ENCODE measurements around the gene IGFBP5.
A peak's percentile ranks its signal among the peaks of the same experiment; 100 is the strongest.

Gene IGFBP5

DNA sequence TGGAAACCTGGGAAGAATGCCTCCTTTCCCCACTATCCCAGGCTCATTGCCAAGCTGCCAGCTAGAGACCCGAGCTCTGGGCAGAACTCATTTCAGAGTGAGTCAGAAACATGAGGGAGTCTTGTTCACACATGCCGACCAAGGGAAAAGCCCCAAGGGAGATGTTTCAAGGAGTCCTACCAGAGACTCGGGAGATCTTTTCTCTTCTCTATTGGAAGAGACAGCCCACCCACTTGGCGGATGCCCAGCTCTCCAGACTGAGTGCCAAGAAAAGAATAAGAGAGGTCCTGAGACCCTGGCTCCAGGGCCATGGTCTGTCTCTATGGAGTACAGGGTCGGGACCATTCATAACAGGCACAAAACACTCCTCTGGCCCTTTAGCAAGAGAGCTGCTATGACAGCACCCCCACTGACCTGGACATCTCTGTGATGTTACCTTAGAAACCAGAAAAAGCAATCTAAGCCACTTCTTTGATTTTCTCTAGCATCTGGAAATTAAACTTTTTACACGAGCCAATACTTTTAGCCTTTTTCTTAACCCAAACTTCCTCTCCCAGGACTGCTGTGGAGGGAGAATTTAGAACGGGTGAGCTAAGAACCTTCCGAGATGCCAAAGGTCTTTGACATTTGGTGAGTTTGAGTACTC lies 18.5 kb upstream of the IGFBP5 start:
- no peak for DNase-seq

DNA sequence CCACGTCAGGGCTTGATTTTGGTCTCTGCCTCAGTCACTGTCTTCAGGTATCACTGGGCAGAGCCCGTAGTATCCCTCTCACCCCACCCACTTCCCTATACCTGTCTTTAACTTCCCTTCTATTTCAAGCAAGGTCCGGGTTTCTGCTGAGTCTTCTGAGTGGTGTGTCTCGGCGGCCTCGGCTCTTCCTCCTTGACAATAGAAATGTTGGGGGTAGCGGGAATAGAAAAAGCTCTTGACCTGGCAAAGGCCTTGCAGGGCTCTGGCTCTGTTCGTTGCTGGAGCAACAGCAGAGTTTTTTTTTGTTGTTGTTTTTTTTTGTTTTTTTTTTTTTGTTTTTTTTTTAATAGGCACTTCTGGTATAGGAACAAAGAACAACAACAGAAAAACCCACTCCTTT lies 16.0 kb upstream of the IGFBP5 start:
- DNase-seq = no peak

DNA sequence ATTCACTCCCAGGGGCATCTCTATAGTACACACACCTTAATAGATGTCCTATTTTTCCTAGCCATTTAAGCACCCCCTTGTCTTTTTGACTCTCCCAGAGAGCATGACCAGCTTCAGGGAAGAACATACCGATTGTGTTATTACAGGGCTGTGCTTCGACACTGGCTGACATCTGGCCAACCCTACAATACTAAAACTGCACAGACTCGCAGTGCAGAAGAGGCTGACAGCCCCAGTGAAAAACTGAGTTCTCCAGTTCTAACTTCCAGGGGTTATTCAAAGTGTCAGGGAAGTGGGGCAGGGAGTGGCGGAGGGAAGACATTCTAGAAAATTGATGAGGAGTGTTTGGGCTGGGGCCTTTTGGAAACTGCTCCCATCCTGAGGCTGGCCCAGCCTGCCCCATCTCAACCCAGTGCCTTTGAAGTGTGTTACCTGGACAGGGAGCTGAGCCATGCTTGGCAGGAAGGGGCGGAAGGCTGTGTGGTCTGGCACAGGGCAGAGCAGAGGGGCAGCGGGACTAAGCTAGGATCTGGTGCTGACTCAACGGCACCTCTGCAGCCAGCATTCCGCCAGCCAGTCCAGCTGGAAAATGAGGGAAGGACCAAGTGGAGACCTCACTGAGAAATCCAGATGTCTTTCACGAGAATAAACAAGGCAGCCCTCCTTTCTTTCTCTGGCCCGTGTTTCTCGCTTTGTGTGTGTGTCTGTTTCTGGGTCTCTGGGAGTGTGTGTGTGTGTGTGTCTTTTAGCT lies 15.4 kb upstream of the IGFBP5 start:
- DNase-seq = no peak

DNA sequence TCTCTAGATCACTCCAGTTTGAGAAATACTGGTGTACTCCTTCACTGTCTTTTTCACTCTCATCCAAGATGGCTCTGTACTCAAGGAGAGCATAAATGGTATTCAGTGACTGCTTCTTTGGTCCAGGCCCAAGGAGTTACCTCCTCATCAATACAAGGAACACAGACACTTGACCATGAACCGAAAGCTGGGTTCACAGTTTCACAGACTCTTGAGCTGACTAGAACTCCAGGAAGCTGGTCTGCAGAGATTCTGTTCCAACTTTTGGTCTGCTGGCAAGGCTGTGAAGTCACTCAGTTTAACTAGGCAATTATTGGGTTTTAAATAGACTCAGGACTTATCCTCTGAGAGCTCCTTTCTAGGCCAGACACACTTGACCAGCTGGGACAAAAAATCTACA lies 7.4 kb upstream of the IGFBP5 start:
- DNase-seq = no peak

DNA sequence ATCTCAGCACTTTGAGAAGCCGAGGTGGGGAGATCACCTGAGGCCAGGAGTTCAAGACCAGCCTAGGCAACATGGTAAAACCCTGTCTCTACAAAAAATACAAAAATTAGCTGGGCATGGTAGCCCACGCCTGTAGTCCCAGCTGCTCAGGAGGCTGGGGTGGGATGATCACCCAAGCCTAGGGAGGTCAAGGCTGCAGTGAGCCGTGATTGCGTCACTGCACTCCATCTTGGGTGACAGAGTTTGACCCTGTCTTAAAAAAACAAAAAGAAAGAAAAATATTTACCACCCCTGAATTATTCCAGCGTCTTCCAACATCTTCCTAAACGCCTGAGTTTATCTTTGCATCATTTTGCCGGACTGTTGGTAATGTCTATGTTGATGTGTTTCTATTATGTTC lies 6.2 kb upstream of the IGFBP5 start:
- DNase-seq = no peak

DNA sequence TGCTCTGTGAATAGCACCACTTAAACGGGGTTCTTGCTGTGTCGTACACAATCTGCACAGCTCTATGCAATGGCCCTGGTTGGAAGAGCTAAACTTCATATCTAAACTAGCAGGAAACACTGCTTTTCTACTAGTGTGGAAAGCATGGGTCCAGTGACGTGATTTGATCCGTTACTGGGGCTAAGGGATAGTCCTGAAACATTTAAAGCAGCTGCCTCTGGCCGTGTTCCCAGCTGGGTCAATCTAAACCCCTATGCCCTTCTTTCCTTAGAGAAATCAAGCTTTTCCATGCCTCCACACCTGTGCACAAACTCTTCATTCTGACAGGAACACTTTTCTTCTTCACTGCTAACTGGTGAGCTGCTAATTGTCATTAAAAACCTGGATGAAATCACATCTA lies 5.4 kb upstream of the IGFBP5 start:
- no peak for DNase-seq

DNA sequence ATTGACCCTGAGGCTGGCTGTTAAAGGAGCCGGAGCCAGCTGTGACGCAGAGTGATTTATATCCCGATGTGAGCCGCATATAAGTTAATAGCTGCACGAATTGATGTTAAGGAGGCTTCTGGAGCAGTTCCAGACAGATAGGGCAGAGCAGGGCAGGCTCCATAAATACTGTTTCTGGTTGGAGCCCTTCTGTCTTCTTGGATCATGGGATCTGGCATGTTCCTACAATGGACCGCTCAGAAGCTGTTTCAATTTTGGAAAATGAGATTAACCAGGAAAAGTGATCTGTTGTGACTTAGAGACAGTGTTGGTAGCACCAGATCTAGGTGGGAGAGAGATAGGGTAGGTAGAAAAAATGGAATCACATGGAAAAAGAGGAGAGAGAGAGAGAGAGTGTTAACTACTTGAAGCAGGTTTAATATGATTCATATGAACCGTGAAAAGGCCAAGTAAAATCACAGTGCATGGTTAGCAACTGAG lies 4.8 kb upstream of the IGFBP5 start:
- no peak for DNase-seq

DNA sequence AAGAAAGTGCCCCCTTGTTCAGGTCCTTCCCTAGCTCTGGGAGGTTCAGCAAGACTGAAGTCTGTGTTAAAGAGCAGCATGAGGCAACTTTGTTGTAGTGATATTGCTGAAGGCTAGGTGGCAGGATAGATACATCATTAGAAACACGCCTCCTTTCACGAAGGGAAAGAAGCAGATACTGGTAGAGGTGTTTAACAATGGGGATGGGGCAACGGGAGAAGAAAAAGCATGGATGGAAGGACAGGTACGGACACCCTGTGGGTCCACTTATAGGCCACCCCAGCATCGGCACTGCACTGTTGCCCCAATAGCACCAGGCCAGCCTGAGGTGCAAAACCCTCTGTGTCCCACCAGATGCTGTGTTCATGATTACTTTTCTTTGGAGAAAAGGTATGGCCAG lies 3.5 kb upstream of the IGFBP5 start:
- peak; percentile 68 for DNase-seq

DNA sequence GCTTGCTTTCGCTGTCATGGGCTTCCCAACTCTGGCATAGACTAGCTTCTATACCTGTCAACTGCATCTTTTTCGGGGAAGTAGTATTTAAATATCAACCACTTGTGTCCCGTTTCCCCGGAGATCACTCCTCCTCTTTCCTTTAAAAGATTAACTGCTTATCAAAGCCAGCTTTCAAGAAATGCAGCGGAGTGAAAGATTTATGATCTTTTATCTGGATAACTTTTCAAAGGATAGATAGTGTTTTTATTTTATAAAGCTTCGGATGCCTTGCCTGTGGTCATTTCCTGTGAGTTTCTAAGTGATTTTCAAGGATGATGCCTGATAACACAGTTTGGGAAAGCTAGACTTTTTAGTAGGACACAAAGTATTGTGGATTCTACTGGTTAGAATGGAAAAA lies 2.9 kb upstream of the IGFBP5 start:
- DNase-seq = no peak

DNA sequence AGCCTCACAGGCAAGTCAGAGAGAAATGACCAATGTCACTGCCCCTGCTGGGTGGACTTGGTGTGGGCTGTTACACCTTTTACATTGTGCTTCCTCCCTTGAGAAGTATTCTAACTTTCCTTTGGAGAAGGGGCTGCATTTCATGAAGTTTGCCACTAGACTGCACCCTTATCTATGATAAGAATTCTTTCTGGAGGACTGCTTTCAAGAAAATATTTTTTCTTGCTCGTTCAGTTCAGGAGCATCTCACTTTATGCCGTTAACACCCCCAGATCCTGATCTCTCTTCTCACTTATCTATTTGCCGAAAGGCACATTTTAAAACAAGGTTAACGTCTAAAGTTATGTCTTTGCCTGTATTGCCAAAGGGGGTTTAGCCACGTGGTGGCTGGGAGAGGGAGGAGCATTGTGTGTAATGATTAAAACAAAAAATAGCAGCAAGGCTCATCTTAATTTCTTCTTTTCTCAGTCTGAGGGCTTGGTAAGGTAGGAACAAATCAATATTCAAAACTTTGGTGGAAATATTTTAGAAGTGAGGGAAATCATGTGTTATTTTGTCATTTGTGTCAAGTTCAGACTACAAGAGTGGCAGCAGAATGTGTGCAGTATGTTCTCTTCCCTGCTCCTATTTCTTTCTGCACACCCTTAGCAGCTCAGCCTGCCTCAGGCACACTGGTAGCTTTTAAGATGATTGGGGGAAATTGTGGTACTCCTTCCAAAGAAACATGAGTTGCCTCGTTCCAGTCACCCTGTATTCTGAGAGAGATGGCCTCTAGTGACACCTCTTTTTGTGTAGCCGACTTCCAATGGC lies 1.6 kb upstream of the IGFBP5 start:
- DNase-seq = no peak

DNA sequence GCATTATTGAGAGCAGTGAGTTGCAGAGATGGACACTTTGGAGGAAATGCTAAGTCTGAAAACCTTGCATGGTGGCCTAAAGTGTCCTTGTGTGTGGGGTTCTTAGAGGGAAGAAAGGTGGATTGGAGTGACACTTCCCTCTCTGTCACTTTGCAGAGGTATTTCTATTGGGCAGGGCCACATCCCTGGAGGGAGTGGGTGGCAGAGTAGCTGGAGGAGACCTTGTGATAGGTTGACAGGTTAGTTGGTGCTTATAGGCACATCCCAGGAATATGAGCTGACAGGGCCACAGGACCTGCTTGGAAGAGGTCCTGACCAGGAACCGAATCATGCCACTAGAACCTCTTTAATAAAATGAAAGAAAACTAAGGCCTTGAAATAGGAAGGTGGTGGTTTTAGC lies 972 bp upstream of the IGFBP5 start:
- DNase-seq = no peak

DNA sequence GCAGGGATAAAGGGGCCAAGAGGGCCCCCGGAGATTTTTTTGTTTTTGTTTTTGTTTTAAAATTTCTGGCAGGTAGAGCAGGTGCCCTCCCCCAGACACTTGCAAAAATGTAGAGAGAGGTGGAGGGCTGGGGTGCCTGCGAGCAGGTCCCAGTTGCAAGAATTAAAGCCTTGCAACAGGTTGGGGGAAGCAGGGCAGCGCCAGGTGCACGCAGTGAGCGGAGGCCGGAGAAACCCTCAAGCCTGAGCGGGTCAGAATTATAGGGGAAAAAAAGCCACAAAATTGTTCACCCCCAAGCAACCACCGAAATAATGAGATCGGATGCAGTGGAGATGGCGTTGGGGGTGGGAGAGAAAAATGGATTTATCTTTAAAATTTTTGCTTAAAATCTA lies 527 bp downstream of the IGFBP5 start:
- no peak for DNase-seq

DNA sequence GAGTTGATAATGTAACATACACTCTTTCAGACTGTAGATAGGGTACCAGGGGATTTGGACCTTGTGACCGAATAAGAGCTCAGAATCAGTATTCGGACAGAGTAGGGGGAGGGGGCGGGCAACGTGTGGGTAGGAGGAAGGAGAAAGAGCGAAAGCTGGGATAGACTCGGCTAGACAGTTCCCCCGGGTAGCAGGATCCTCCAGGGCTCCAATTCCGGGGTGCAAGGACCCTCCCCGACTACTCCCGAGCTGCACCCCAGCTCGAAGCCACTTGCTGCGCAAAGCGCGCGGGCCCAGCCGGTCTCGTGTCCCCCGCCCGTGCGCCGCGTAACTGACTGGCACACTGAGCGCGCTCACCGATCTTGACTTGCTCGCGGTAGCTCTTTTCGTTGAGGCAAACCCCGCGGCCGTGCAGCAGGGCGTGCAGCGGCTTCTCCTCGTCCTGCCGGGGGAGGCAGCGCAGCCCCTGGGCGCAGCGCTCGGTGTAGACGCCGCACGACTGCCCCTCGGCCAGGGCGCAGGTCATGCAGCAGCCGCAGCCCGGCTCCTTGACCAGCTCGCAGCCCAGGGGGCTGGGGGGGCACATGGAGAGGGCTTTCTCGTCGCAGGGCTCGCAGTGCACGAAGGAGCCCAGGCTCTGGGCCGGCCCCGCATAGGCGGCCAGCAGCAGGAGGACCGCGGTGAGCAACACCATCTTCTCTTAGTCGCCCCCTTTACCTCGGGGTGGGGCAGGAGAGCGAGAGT lies 1.1 kb downstream of the IGFBP5 start:
- peak; percentile 66 for DNase-seq

DNA sequence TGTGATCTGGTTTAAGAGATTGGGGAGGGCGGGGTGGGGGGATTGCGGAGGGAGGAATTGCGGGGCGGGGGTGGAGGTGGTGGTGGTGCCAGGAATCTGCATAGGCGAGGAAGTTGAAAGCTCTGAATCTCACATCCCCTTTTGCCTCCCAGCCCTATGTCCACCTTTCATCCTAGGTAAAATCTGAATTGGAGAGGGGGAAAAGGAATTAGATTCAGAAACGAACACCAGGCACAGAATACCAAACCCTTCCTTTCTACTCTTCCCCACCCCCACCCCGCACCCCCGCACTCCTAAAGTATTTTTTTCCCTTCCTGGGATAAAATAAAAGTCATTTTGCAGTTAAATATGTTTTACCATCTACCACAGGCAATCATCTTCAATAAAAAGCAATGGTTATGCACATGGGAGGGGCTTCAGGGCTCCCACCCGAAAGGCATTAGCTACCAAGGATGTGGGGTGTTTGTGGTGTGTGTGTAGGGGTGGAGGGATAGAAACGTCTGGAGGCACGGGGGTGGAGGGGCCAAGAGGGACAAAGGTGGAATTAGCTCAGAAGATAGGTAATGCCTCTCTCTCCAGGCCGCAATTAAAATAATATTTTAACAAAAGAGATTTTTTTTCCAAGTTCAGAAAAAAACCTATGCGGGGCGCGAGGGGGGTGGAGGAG lies 1.8 kb downstream of the IGFBP5 start:
- DNase-seq = peak; percentile 66

DNA sequence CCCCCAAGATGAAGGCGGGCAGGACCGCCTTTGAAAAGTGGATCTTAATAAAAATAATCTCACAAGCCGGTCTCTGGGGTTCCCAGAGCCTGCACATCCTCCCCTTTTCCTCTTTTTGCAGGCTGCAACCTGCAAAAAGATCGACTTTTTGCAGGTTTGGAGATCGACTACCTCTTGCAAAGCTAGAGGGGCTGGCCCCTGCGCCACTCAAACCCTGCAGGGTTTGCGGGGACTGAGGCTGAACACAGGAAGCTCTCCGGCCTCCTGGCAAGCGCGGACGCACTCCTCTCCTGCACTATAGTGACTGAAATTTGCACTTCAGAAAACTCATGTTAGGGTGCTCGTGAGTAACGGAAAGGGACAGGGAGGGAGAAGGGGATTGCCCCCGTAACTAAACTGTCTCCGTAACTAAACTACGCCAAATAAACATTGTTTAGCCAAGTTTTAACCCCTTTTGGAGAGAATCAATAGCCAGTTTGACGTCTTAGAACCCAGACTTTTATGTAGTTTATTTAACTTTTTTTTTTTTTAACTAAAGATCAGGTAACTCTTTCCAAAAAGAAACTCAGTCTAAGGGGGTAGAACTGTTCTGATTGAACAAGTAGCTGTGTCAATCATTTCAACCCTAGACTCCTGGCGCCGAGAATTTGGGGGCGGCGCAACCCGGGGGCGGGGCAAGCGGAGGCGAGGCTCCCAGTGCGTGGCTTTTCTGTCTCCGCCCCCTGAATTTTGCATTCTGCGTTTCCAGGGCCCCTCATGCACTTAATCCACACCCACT lies 2.5 kb downstream of the IGFBP5 start:
- DNase-seq = peak; percentile 67

DNA sequence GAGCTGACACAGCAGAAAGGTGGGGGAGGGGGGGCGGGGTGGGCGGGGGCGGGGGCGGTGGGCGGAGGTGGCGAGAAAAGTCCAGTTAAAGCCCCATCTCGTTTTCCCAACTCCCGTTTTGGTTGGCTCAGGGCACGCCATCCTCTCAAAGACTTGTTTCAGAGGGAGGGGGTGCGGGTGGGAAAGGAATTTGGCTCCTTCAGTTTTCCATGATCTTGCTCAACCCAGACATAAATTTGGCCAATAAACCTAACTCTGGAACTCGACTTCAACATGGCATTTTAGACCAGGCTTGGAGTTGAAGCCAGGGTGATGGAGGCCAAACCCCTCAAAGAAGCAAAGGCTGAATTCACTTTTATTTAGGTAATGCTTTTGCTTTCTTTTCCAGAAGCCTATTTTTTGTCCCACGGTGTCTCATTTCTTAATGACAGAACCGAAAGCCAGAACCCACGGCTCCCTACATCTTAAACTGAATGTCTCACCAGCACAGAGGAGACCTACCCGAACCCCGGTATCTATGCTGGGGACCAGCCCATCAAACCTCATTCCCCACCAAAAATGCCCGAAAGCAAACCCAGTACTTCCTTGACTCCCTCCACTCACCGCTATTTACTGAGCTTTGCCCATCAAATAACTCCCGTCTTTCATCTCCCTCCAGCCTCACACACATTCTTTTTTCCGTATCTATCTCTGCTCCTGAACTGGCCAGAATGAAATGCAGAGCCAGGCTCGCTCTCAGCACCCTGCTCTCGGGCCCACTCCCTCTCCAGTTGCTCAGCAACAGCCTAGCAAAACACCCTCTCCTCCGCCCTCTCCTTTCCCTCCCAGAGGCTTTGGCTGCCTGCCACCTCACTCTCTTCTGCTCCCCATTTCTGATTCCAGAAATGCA lies 4.3 kb downstream of the IGFBP5 start:
- DNase-seq = peak; percentile 74

DNA sequence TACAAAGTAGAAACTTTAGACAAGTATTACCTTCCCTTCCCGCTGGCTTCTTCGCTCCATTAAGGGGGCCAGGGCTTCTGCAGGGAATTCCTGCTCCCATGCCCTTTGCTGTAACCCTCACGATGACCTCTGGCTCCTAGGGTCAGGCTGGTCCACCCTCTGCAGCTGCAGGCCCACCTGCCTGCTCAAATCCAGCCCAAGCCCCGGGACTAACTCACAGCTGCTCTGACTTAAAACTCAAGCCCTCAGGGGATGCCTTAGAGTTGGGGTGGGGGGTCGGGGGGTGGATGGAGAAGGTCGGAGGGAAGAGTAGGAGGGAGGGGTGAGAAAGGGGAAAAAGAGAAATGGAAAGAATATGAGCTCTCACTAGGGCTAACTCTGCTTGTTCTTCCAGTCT lies 4.9 kb downstream of the IGFBP5 start:
- no peak for DNase-seq

DNA sequence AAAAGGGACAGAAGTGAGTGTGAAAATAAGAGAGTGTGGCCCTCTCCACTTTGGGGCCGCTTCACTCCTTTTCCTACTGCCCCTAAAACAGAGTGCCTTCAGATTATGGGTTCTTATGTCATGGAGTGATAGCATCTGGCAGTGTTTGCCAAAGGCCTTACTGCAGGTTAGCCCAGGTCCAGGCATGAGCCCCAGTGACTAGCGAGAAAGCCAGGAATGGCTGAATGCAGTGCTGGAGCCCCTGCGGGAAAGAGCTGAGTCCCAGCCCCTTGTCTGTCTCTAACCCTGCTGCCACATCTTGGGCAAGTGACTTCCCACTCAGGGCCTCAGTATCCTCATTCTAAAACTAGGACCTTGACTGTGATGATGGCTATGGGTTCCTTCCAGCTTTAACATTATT lies 6.0 kb downstream of the IGFBP5 start:
- DNase-seq = no peak

DNA sequence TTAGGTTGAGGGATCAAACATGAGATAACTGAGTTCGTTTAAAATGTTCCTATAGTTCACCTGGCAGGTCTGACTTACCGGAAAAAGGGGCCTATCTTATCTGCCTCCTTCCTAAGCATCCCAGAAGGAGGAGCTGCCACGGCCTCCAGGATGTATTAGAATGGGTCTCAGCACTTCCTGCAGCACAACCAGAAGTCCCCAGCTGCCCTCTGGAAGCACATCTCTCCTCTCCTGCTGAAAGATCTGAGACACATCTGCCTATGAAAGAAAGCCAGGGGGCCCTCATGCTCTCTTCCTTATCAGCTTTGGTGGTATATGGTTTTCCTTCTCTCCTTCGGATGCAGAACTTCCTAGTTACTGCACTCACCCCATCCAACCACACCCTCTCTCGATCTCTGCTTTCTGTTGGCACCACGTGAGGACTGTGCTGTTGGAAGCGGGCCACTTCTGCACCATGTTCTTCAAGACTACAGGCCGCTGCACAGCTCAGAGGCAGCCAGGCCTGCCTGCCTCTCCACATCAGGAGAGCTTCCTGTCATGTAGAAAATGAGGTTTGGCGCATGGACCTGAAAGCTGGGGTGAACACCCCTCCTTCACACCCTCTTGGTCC lies 6.5 kb downstream of the IGFBP5 start:
- DNase-seq = peak; percentile 44

DNA sequence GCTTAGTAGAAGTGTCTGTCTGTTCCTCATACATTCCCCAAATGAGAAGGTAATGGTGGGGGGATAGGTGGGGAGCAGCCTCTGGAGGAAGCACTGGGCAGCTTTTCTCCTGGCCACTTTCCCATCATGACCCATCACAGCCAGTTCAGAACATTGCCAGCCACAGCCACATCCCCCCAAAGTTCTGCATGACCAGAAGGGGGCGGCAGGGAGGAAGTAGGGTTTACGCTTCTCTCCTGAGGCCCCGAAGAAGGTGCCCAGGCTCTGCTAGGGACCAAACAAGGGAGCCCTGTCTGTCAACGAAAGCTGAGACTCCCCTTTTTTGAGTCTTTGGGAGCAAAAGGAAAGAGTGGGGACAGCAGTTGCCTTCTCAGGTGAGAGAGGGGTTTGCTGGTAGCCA lies 7.7 kb downstream of the IGFBP5 start:
- DNase-seq = no peak
